Calu3 (cell line): ENCODE measurements around the gene PNMA6E. TPM values are rescaled to one million over a fixed set of nuclear protein-coding genes. Genes with fewer than 3 reads are reported as not detected.

ENCODE experiments used
- BruUV-seq: library from RNA; stranded (reverse); fragments of 400-500 nt; replicated peaks from 2 replicates; lab custom pipeline; 2021; lab: Mats Ljungman, UMichigan
- CTCF ChIA-PET: fragments of 300-600 bp; sonication (Branson Sonifier 250); formaldehyde crosslinking; loops from one replicate; lab custom pipeline; 2022; ENCODE audit warnings: antibody characterized with exemption; lab: Charles Lee
- DNase-seq: peaks from one replicate; pipeline ENCODE4 v3.0.0; 2022
- H3K27ac Mint-ChIP-seq: one replicate; pipeline ENCODE4 v1.8.0; 2022; ENCODE audit warnings: mixed read lengths; ENCODE audit not compliant: unreplicated experiment
- H3K27me3 Mint-ChIP-seq: one replicate; pipeline ENCODE4 v1.8.0; 2022; ENCODE audit warnings: mixed read lengths; ENCODE audit not compliant: unreplicated experiment
- H3K36me3 Mint-ChIP-seq: one replicate; pipeline ENCODE4 v1.8.0; 2022; ENCODE audit warnings: mild to moderate bottlenecking, moderate library complexity, mixed read lengths; ENCODE audit not compliant: insufficient read depth, unreplicated experiment
- H3K4me1 Mint-ChIP-seq: one replicate; pipeline ENCODE4 v1.8.0; 2022; ENCODE audit warnings: mild to moderate bottlenecking, low read depth, mixed read lengths; ENCODE audit not compliant: unreplicated experiment
- H3K4me3 Mint-ChIP-seq: one replicate; pipeline ENCODE4 v1.8.0; 2022; ENCODE audit warnings: mild to moderate bottlenecking, low read depth, moderate library complexity, mixed read lengths; ENCODE audit not compliant: unreplicated experiment
- H3K9me3 Mint-ChIP-seq: one replicate; pipeline ENCODE4 v1.8.0; 2022; ENCODE audit warnings: low read depth, mixed read lengths; ENCODE audit not compliant: unreplicated experiment
- intact Hi-C: fragments of 100-400 bp; cut with micrococcal nuclease; formaldehyde crosslinking; loops from one replicate; pipeline ENCODE4 v1.10.0; 2022; ENCODE audit not compliant: unreplicated experiment
- total RNA-seq: library from RNA; stranded (reverse); gene quantifications from 2 replicates; pipeline ENCODE4 v1.2.3, GENCODE V29; 2022
- TF ChIP-seq, protein P1 (sequence below): fragments of 200-600 bp; IDR thresholded peaks from one replicate; pipeline ENCODE4 v1.8.0; 2022; ENCODE audit warnings: antibody characterized with exemption; ENCODE audit not compliant: unreplicated experiment

The PNMA6E gene
- total RNA-seq, 1 experiment from 2014 or later: not detected

DNA sequence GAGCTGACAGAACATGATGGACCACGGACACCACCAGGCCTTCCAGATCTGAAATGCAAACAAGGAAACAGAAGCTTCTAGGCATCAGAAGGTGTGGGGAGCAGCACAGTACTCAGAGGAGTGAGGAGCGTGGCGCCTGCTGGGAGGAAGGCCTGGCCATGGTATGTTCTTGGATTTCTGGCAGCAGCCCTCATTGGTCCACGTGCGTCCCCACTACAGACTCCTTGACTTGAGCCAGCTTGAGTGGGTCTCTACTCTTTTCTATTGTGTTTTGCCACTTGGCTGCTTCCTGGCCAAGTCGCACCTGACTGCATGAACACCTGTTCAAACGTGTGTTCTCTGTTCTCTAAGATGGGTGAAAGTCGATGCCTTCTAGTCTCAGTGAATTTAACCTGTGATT lies 49.2 kb downstream of the PNMA6E start:
- no peak for DNase-seq
- peaks cover 10% of the 10 kb centered on the region for H3K36me3 Mint-ChIP-seq
- H3K27me3 Mint-ChIP-seq: peaks cover 8% of the 10 kb centered on the region
- intact Hi-C loops: no loop called here
- CTCF ChIA-PET: no interaction called here
- H3K4me3 Mint-ChIP-seq: no peak overlapping the region
- TF ChIP-seq, protein P1, sequence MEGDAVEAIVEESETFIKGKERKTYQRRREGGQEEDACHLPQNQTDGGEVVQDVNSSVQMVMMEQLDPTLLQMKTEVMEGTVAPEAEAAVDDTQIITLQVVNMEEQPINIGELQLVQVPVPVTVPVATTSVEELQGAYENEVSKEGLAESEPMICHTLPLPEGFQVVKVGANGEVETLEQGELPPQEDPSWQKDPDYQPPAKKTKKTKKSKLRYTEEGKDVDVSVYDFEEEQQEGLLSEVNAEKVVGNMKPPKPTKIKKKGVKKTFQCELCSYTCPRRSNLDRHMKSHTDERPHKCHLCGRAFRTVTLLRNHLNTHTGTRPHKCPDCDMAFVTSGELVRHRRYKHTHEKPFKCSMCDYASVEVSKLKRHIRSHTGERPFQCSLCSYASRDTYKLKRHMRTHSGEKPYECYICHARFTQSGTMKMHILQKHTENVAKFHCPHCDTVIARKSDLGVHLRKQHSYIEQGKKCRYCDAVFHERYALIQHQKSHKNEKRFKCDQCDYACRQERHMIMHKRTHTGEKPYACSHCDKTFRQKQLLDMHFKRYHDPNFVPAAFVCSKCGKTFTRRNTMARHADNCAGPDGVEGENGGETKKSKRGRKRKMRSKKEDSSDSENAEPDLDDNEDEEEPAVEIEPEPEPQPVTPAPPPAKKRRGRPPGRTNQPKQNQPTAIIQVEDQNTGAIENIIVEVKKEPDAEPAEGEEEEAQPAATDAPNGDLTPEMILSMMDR: no peak
- H3K9me3 Mint-ChIP-seq: no peaks in the 10 kb centered on the region
- no peak overlapping the region for H3K27ac Mint-ChIP-seq
- H3K4me1 Mint-ChIP-seq: no peaks in the 10 kb centered on the region
- no TSS peak for BruUV-seq

DNA sequence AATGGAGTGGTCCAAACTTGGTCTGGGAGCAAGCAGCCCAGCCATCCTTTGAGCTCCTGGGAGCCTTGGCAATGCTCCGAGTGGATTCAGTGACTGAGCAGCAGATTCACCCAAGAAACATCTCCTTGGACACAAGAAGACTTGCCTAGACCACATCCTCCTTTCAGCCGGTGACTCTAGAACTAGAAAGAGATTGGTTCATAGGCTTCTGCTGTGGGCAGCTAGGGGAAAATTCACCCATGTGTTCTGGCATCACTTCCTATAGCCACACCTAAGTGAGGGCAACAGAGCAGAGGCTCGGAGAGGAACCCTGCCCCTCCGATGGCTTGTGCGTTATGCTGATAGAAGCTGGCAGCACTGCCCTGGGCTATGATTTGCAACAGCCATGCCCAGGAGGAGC lies 51.2 kb downstream of the PNMA6E start:
- Mint-ChIP-seq H3K4me1 (no peaks in the 10 kb centered on the region), H3K27ac (no peak overlapping the region), H3K27me3 (peaks cover 8% of the 10 kb centered on the region), H3K36me3 (peaks cover 20% of the 10 kb centered on the region), H3K9me3 (no peaks in the 10 kb centered on the region), H3K4me3 (no peak overlapping the region)
- TF ChIP-seq, protein P1: no peak
- DNase-seq: no peak
- BruUV-seq: no TSS peak
- intact Hi-C loops: no loop called here
- CTCF ChIA-PET: no interaction called here

DNA sequence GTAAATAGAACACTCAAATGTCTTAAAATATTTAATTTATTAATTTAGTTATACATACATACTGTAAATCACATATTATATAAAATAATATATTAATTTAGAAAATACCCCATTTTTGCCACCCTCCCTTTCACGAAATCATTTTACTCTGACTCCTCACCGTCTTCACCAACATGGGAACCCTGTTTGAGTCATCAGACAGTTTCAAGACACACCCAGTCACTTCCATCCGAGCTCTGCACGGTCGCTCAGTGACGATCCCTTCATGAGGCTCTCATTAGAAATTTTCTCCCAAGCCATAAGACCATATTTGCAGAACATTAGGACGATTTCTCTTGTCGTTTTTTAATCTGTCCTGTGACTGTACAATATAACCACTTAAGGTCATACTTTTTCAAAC lies 52.7 kb downstream of the PNMA6E start:
- H3K27ac Mint-ChIP-seq: no peak overlapping the region
- H3K4me3 Mint-ChIP-seq: no peak overlapping the region
- intact Hi-C loops: no loop called here
- H3K4me1 Mint-ChIP-seq: no peaks in the 10 kb centered on the region
- DNase-seq: no peak
- BruUV-seq: no TSS peak
- no peaks in the 10 kb centered on the region for H3K27me3 Mint-ChIP-seq
- H3K9me3 Mint-ChIP-seq: no peaks in the 10 kb centered on the region
- TF ChIP-seq, protein P1: no peak
- CTCF ChIA-PET: no interaction called here
- H3K36me3 Mint-ChIP-seq: peaks cover 23% of the 10 kb centered on the region

DNA sequence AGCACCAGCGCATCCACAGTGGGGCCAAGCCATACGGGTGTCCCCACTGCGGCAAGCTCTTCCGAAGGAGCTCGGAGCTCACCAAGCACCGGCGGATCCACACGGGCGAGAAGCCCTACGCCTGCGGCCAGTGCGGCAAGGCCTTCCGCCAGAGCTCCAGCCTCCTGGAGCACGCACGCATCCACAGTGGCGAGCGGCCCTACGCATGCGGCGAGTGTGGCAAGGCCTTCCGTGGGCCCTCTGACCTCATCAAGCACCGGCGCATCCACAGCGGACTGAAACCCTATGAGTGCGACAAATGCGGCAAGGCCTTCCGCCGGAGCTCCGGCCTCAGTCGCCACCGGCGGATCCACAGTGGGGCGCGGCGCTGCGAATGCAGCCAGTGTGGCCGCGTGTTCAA lies 53.6 kb downstream of the PNMA6E start:
- DNase-seq: no peak
- TF ChIP-seq, protein P1: no peak
- intact Hi-C loops: no loop called here
- Mint-ChIP-seq H3K36me3 (peaks cover 17% of the 10 kb centered on the region), H3K27me3 (no peaks in the 10 kb centered on the region), H3K9me3 (no peaks in the 10 kb centered on the region), H3K4me1 (no peaks in the 10 kb centered on the region), H3K27ac (no peak overlapping the region), H3K4me3 (no peak overlapping the region)
- no TSS peak for BruUV-seq
- CTCF ChIA-PET: no interaction called here

Other genes starting within 250 kb of the PNMA6E start
- not detected in 2 replicates for gene MAGEA1, start 222.1 kb downstream of the PNMA6E start, total RNA-seq
- gene PNMA6F, start 79.6 kb downstream of the PNMA6E start, total RNA-seq: not detected in 2 replicates
- 6.6 and 7.4 TPM in 2 replicates for gene ZNF275, start 67.2 kb downstream of the PNMA6E start, total RNA-seq
- 0.19 and 0.22 TPM in 2 replicates for gene ZFP92, start 10.1 kb upstream of the PNMA6E start, total RNA-seq
- gene TREX2, start 44.7 kb upstream of the PNMA6E start, total RNA-seq: 2.0 and 2.2 TPM in 2 replicates
- 38.6 and 40.7 TPM in 2 replicates for gene HAUS7, start 69.2 kb upstream of the PNMA6E start, total RNA-seq
- gene BGN, start 93.6 kb upstream of the PNMA6E start, total RNA-seq: not detected in 2 replicates
- gene ATP2B3, start 116.3 kb upstream of the PNMA6E start, total RNA-seq: not detected in 2 replicates
- 17.8 and 18.9 TPM in 2 replicates for gene CCNQ, start 197.8 kb upstream of the PNMA6E start, total RNA-seq
- 0.19 and 0.27 TPM in 2 replicates for gene DUSP9, start 245.9 kb upstream of the PNMA6E start, total RNA-seq